Muscle of arm (tissue), 12 donors: Measurements from ENCODE around the gene ARHGAP31. TPM values are rescaled to one million over a fixed set of nuclear protein-coding genes. Genes with fewer than 3 reads are reported as not detected.

Experiments
- DNase-seq: peaks from one replicate; pipeline ENCODE4 v3.0.0-alpha.2; 2013
- polyA plus RNA-seq, 12 donors: library from polyadenylated mRNA; unstranded; fragments of 120-200 nt; gene quantifications; one replicate each; pipeline ENCODE4 v1.2.1, GENCODE V29; 2013; ENCODE audit not compliant: insufficient read length in 12 of 12

ARHGAP31 gene
- polyA plus RNA-seq, 12 donors = 9.2 to 27.1 (median 12.3) TPM; not detected in 1

GRCh38 chr3:119434703-119435102, 140.5 kb downstream of the ARHGAP31 start:
- no peak for DNase-seq

GRCh38 chr3:119436977-119437376, 142.8 kb downstream of the ARHGAP31 start:
- no peak for DNase-seq

- no peak for DNase-seq
Observed at GRCh38 chr3:119437691-119438258, 143.6 kb downstream of the ARHGAP31 start.

- DNase-seq = no peak
Observed at GRCh38 chr3:119443179-119443578, 149.0 kb downstream of the ARHGAP31 start.

GRCh38 chr3:119444590-119444989, 150.4 kb downstream of the ARHGAP31 start:
- DNase-seq = no peak

GRCh38 chr3:119453822-119454221, 159.6 kb downstream of the ARHGAP31 start:
- DNase-seq = no peak

GRCh38 chr3:119456469-119456868, 162.3 kb downstream of the ARHGAP31 start:
- no peak for DNase-seq

- no peak for DNase-seq
Observed at GRCh38 chr3:119457246-119457645, 163.1 kb downstream of the ARHGAP31 start.

GRCh38 chr3:119463171-119464169, 169.3 kb downstream of the ARHGAP31 start, which contains the start of gene TMEM39A:
TSS of gene TMEM39A (minus strand) at chr3:119463615. CDS start at chr3:119462074, 1,541 bp downstream.
- DNase-seq = peak; percentile 99

- DNase-seq = peak; percentile 6
Observed at GRCh38 chr3:119468041-119468440, 173.9 kb downstream of the ARHGAP31 start.

GRCh38 chr3:119469418-119470189, 175.4 kb downstream of the ARHGAP31 start:
- DNase-seq = no peak

Other genes starting within 250 kb of the ARHGAP31 start
- gene TEX55, start 148.2 kb upstream of the ARHGAP31 start, polyA plus RNA-seq = not detected
- gene UPK1B, start 120.8 kb upstream of the ARHGAP31 start, polyA plus RNA-seq = 10 to 100 TPM in 3 of 12 donors, under 1 TPM in 2, not detected in 7; 0.34 to 46.8 (median 12.2) TPM
- 10 to 100 TPM in 9 of 12 donors, 1 to 10 TPM in 2, not detected in 1; 8.9 to 20.5 (median 12.8) TPM for gene B4GALT4, start 53.5 kb upstream of the ARHGAP31 start, polyA plus RNA-seq
- 10 to 100 TPM in 11 of 12 donors, not detected in 1; 36.2 to 56.0 (median 45.1) TPM for gene TMEM39A, start 169.2 kb downstream of the ARHGAP31 start, polyA plus RNA-seq
- 10 to 100 TPM in 10 of 12 donors, 1 to 10 TPM in 1, not detected in 1; 8.0 to 18.7 (median 13.6) TPM for gene POGLUT1, start 174.6 kb downstream of the ARHGAP31 start, polyA plus RNA-seq
- gene TIMMDC1, start 204.2 kb downstream of the ARHGAP31 start, polyA plus RNA-seq = 1,000 to 10,000 TPM in 1 of 12 donors, 100 to 1,000 TPM in 1, 10 to 100 TPM in 10; 65.4 to 1,063 (median 80.6) TPM